GM21825 (cell line): ENCODE results near the gene DNAH7.

Source experiments
- ATAC-seq: cut with Tn5 transposase; IDR thresholded peaks from one replicate; pipeline ENCODE4 v1.9.1; 2021; ENCODE audit warnings: mild to moderate bottlenecking, moderate library complexity; ENCODE audit not compliant: unreplicated experiment

Gene DNAH7

GRCh38 chr2:196079052-196079451 is 10.4 kb upstream of the DNAH7 start:
- no peak for ATAC-seq

- ATAC-seq, result no peak
These were observed 9.2 kb upstream of the DNAH7 start for GRCh38 chr2:196077821-196078220.

DNA sequence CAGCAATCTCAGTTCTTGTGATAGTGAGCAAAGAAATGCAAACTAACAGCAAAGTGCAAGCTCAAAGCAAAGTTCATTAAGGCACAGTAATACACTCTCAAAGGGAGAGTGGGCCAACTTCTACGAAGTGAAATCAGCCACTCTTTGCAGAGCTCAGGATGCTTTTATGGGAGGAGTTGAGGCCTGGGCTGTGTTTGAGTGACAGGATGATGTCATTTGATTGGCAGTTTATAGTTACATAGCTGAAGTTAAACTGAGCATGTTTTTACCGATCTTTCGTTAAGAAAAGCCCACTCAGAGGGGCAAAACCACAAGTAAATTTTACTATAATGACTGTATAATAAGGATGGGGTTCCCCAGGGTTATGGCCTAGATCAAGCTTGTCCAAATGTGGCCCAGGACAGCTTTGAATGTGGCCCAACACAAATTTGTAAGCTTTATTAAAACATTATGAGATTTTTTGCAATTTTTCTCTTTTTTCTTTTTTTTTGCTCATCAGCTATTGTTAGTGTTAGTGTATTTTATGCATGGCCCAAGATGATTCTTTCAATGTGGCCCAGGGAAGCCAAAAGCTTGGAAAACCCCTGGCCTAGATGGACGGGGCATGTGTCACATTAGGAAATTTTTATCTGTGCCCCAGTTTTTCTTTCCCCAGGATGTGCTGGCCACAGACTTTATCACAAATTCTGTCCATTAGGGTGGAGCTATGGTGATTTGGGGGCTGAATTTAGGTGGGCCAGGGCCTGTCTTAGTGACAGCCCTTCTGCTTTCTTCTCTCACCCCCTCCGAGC is 8.3 kb upstream of the DNAH7 start:
- ATAC-seq, result no peak

- ATAC-seq, result no peak
These were observed 6.6 kb upstream of the DNAH7 start for GRCh38 chr2:196075196-196075595.

GRCh38 chr2:196074631-196075030 is 6.0 kb upstream of the DNAH7 start:
- ATAC-seq, result no peak

DNA sequence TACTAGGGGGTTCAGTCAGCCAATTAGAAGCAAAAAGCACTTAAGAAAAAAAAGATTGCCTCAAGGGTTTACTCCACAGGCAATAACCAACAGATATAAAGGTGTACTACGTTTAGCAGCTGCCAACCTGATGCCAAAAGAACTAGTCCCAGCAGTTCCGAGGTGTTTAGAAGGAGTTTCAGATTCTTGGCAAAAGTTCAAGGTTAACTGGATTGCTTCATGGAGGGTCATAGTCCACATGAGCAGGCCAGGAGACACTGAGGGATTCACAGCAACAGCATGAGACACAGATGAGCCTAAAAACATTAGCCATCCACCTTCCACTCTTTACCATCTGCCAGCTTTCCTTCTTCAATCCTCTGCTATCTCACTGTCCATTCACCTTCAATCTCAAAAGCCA is 4.9 kb upstream of the DNAH7 start:
- no peak for ATAC-seq

DNA sequence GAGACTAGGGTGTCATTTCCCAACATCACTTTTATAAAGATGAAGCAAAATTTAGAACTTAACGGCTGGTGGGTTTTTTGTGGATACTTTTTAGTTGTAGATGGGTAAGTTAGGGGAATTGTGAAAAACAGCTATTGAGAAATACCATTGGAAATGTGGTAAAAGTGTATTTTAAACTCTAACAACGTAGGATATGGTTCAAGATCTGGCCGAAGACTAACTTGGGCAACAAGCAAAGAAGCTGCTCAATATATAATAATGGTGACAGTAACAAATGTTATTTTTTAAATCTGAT is 1.6 kb downstream of the DNAH7 start:
- ATAC-seq, result no peak

- ATAC-seq, result no peak
These were observed 2.1 kb downstream of the DNAH7 start for GRCh38 chr2:196066291-196067087.

- ATAC-seq, result no peak
These were observed 4.9 kb downstream of the DNAH7 start for GRCh38 chr2:196063773-196064172.

DNA sequence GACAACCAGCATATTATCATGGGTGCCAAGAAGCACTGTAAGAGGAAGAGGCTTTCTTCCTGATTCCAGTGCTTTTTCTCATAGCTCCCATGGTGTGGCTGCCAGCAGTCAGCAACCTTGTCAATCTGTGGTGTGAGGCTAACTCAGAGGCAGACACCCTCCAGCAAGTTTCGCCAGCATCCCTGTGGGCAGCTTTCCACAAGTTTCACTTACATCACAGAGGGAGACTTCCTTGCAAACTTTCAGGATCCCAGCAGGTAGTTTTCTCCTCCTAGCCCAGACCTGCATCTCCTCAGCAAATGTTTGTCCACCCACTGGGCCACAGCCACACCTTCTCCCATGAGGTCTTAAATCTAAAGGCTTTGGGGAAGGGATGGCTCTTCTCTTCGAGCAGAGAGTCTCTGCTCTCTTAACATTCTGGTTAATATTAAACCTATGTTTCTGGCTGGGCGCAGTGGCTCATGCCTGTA is 9.1 kb downstream of the DNAH7 start:
- no peak for ATAC-seq

DNA sequence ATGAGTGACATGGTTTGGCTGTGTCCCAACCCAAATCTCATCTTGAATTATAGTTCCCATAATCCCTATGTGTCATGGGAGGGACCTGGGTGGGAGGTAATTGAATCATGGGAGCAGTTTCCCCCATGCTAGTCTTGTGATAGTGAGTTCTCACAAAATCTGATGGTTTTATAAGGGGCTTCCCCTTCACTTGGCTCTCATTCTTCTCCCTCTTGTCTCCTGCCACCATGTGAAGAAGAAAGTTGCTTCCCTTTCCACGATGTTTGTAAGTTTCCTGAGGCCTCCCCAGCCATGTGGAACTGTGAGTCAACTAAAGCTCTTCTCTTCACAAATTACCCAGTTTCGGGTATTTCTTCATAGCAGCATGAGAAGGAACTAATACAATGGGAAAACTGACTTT is 14.0 kb downstream of the DNAH7 start:
- no peak for ATAC-seq

GRCh38 chr2:196046123-196046917 is 22.3 kb downstream of the DNAH7 start:
- ATAC-seq, result no peak

DNA sequence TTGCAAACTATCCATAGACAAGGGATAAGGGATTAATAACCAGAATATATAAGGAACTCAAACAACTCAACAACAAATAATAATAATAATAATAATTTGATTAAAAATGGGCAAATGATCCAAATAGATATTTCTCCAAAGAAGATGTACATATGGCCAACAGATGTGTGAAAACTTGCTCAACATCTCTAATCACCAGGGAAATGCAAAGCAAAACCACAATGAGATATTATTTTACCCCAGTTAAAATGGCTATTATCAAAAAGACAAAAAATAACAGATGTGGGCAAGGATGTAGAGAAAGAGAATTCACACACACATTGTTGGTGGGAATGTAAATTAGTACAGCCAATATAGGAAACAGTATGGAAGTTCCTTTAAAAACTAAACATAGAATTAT is 26.9 kb downstream of the DNAH7 start:
- ATAC-seq, result no peak

GRCh38 chr2:196040218-196040617 is 28.4 kb downstream of the DNAH7 start:
- ATAC-seq, result no peak

- no peak for ATAC-seq
These were observed 32.2 kb downstream of the DNAH7 start for GRCh38 chr2:196036442-196036841.

DNA sequence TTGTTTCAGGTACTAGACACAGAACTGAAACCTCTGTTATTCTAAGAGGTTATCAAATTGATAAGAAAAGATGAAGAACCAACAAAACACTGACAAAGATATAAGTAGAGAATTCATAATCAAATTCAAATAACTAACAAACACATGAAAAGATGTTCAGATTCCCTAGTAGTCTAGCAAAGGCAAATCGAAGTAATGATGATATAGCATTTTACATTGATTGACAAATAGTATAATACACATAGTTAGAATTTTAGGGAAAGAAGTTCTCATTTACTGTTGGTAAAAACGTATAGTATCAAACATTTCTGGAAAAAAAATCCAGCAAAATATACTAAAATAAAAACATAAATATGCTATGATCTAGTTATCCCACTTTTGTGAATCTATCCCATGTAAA is 50.6 kb downstream of the DNAH7 start:
- no peak for ATAC-seq

GRCh38 chr2:196012314-196012713 is 56.3 kb downstream of the DNAH7 start:
- ATAC-seq, result no peak

DNA sequence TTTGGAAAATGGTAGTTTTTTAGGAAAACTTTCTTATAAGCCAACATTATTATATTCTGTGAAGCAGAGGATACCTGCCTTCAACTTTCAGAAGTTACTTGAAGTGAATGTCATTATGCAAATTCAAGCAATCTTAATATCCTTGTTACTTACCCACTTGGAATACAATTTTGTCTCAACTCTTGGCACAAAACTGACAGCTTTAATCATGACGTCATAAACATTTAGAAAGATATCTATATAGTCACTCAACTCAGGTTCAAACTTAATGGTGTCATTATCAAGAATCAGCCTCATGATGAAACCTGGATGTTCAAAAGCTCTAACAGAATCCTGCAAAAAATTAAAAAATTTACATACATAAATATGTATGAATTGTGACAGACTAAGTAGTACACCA is 68.1 kb downstream of the DNAH7 start:
- no peak for ATAC-seq

DNA sequence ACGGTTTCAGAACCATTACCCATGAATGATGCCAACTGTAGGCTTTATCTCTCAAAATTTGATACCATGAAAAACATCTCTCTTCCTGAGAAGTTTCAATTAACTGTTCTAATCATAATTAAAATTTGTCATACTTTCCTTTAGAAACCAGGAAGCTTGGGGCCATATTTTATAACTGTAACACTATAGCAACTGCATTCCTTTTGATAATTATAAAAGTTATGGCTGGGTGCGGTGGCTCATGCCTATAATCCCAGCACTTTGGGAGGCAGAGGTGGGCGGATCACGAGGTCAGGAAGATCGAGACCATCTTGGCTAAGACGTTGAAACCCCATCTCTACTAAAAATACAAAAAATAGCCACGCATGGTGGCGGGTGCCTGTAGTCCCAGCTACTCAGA is 70.6 kb downstream of the DNAH7 start:
- ATAC-seq, result no peak

GRCh38 chr2:195995499-195995898 is 73.1 kb downstream of the DNAH7 start:
- no peak for ATAC-seq

DNA sequence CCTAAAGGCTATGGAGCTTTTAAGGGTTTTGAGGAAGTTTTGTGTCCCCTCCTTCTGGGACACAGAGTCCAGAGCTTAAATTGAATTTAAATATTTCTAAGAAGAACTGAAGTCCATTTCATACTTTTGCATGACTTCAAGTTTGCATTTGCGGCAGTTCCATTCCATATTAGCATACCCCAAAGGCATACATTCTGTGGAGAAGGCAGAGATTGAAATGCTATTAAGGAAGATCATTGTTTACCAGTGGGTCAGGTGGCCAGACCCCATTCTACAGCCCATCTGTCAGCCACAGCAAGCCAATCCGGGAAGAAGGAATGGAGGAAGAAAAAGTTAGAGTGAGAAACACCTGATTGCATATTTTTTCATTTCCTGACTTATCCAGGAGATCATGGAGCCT is 75.0 kb downstream of the DNAH7 start:
- ATAC-seq, result no peak

DNA sequence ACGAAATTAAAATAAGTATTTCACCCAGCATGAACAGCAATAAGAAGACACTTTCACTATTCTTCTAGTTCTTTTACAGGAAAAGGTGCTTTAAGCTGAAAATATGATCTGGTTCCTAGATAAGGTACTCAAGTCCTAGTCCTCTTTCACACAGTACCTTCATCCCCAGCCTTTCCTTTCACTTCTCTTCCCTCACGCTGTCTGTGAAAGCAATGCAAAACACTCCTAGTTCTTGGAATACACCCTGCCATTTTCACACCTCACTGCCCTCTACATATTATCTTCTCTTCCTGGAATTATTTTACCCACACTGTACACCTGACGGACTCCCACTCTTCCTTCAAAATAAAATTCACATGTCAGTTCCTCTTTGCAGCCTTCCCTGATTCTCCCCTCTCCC is 82.9 kb downstream of the DNAH7 start:
- ATAC-seq, result no peak
